Activated CD8-positive, alpha-beta memory T cell treated with anti-CD3 and anti-CD28 coated beads for 4 hours (primary cell): ENCODE measurements around the gene ATN1.
A peak's percentile ranks its signal among the peaks of the same experiment; 100 is the strongest.
"Not testable (repeated sequence)": the region's sequence is repeated elsewhere in the genome, so short reads cannot be mapped to it uniquely, and the experiment has no call there.

Experiments used
- DNase-seq, 2 donors: peaks; one replicate each; pipeline ENCODE4 v3.0.0-alpha.2; 2020; ENCODE audit warnings: low read depth in 2 of 2

ATN1 gene, protein sequence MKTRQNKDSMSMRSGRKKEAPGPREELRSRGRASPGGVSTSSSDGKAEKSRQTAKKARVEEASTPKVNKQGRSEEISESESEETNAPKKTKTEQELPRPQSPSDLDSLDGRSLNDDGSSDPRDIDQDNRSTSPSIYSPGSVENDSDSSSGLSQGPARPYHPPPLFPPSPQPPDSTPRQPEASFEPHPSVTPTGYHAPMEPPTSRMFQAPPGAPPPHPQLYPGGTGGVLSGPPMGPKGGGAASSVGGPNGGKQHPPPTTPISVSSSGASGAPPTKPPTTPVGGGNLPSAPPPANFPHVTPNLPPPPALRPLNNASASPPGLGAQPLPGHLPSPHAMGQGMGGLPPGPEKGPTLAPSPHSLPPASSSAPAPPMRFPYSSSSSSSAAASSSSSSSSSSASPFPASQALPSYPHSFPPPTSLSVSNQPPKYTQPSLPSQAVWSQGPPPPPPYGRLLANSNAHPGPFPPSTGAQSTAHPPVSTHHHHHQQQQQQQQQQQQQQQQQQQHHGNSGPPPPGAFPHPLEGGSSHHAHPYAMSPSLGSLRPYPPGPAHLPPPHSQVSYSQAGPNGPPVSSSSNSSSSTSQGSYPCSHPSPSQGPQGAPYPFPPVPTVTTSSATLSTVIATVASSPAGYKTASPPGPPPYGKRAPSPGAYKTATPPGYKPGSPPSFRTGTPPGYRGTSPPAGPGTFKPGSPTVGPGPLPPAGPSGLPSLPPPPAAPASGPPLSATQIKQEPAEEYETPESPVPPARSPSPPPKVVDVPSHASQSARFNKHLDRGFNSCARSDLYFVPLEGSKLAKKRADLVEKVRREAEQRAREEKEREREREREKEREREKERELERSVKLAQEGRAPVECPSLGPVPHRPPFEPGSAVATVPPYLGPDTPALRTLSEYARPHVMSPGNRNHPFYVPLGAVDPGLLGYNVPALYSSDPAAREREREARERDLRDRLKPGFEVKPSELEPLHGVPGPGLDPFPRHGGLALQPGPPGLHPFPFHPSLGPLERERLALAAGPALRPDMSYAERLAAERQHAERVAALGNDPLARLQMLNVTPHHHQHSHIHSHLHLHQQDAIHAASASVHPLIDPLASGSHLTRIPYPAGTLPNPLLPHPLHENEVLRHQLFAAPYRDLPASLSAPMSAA (N-terminal part only)

DNA sequence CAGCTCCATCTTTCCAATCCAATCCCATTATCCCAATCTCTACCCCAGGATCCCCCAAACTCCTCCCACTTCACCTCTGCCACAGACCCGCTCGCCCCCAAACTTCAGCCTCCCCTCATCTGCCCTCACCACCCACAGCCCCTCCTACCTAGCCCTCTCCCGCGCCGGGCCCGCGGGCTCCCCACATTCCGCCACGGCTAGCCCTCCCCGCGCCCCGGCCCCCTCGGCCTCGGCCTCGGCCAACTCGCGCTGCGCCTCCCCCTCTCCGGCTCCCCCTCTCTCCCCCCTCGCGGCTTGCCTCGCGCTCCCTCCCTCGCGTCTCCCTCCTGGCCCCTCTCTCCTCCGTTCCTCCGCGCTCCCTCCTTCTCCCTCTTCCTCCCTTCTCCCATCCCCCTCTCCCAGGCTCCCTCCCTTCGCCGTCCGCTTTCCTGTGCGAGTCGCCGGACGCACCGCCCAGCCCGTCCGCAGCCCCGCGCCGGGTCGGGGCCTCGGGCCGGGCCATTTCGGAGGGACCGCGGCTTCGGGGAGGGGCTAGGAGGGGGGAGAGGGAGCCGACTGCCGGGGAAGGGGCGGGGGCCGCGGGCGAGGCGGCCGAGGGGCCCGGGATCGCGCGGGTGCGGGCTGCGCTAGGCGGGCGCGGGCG lies at the start of gene ATN1:
Gene ATN1, plus strand, starts transcription at position 581 of the 643 bp plus-strand sequence. CDS start 6,043 bp downstream, outside the sequence.
- no peak for DNase-seq

DNA sequence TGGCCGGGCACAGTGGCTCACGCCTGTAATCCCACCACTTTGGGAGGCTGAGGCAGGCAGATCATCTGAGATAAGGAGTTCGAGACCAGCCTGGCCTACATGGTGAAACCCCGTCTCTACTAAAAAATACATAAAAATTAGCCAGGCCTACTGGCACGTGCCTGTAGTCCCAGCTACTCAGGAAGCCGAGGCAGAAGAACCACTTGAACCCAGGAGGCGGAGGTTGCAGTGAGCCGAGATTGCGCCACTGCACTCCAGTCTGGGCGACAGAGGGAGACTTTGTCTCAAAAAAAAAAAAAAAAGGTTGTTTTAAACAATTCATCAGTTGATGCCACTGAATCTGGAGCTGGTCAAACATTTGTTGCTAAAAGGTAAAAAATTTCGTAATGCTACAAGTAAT lies 47.9 kb upstream of the ATN1 start:
- not testable (repeated sequence) for DNase-seq

DNA sequence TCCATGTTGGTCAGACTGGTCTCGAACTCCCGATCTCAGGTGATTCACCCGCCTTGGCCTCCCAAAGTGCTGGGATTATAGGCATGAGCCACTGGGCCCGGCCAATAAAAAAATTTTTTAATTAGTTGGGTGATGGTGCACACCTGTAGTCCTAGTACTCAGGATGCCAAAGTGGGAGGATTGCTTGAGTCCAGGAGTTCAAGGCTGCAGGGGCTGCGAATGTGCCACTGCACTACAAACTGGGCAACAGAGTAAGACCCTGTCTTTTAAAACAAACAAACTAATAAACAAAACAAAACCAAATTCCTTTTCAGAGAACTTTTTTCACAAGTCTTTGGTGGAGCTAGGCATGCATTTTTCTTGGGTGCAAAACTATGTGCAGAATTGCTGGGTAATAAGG lies 44.5 kb upstream of the ATN1 start:
- DNase-seq = no peak

DNA sequence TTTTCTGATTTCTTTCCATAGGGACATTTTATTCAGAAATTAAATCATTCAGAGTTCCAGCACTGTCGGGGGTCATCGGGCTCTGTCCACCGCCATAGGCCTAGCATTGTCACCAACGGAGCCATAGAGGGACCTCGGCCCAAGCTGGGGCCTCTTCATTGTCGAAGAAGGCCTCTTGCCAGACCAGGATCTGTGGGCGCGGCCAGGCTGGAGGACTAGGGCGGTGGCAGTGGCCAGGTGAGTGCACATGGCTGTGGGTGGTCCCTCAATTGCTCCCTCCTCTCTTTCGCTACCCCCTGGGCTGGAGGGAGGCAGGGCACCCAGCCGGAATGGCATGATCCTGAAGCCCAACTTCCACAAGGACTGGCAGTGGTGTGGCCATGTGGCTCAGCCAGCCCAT lies 44.1 kb upstream of the ATN1 start:
- no peak for DNase-seq

DNA sequence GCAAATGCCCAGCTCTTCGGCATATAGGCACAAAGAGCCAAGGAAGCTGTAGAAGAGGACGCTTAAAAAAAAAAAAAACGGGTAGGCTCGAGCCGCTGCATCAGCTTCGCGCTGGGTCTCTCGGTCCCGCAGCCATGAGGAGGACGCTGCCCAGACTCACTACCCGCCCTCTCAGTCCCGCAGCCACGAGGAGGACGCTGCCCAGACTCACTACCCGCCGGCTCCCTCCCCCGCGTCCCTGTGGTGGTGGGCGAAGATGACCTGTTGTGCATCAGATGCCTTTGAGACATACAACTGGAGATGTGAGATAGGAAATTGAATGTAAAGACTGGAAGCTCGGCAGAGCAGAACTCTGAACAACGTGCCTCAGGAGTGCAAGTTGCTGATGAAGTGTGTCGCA lies 43.2 kb upstream of the ATN1 start:
- no peak for DNase-seq

DNA sequence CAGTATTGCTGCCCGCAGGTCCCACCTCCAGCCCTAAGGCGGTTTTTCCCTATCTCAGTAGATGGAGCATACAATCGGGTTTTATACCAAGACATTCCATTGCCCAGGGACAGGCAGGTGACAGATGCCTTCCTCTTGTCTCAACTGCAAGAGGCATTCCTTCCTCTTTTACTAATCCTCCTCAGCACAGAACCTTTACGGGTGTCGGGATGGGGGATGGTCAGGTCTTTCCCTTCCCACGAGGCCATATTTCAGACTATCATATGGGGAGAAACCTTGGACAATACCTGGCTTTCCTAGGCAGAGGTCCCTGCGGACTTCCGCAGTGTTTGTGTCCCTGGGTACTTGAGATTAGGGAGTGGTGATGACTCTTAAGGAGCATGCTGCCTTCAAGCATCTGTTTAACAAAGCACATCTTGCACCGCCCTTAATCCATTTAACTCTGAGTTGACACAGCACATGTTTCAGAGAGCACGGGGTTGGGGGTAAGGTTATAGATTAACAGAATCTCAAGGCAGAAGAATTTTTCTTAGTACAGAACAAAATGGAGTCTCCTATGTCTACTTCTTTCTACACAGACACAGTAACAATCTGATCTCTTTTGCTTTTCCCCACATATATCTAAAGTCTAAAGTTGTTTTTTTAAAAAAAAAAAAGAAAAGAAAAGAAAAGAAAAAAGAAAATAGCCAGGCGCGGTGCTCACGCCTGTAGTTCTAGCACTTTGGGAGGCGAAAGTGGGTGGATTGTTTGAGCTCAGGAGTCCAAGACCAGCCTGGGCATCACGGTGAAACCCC lies 41.4 kb upstream of the ATN1 start:
- DNase-seq = not testable (repeated sequence)

DNA sequence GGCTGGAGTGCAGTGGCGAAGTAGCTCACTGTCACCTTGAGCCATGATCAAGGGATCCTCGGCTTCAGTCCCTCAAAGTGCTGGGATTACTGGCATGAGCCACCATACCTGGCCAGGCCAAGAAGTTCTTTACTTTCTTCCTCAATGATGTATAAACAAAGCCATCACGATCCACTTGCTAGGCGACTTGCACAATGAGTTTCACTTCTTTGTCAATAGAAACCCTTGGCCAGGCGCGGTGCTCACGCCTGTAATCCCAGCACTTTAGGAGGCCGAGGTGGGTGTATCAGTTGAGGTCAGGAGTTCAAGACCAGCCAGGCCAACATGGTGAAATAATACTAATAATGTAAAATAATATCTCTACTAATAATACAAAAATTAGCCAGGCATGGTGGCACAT lies 40.3 kb upstream of the ATN1 start:
- DNase-seq = no peak

DNA sequence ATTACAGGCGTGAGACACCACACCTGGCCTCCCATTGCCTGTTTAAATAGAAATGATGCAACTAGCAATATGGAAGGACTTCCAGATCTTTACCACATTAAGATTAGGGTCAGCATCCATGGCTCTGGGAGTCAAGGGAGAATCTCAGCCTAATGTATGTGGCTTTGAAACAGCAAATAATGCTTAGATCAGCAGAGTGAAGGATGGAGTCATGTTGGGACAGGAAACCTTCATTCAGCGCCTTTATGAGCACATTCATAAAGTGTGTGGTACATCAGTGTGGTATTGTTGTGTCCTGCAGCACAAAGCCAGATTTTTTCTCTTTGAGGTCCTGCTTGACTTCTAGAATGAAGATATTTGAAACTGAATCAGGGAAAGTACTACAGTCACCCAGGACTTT lies 39.4 kb upstream of the ATN1 start:
- DNase-seq = no peak

DNA sequence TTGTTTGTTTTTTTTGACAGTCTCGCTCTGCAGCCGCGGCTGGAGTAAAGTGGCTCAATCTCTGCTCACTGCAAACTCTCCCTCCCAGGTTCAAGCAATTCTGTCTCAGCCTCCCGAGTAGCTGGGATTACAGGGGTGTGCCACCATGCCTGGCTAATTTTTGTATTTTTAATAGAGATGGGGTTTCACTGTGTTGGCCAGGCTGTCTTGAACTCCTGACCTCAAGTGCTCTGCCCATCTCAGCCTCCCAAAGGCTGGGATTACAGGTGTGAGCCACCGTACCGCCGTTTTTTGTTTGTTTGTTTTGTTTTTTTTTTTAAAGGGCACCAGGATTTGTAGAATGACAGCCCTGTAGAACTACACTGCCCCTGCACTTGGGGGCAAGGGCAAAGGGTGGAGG lies 39.0 kb upstream of the ATN1 start:
- not testable (repeated sequence) for DNase-seq

DNA sequence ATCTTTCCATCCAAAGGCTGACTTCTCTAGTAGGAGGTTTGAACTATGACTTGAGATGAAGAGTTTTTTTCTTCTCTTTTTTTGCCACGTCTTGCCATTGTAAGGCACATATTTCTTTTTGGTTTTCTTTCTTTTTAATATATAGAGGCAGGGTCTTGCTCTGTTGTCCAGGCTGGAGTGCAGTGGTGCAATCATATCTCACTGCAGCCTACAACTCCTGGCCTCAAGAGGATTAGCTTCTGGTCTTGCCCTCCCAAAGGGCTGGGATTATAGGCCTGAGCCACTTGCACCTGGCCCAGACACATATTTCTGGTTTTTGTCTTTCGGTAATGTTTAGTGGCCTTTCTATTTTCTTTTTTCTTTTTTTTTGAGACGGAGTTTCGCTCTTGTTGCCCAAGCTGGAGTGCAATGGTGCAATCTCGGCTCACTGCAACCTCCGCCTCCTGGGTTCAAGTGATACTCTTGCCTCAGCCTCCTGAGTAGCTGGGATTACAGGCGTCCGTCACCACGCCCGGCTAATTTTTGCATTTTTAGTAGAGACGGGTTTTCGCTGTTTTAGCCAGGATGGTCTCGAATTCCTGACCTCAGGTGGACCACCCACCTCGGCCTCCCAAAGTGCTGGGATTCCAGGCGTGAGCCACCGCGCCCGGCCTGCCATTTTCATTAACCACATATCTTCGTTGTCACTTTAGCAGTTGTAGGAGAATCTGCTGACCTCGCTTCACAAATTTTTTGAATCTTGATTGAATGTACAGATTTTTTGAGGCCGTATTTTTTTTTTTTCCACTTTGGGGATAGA lies 37.8 kb upstream of the ATN1 start:
- DNase-seq = not testable (repeated sequence)

DNA sequence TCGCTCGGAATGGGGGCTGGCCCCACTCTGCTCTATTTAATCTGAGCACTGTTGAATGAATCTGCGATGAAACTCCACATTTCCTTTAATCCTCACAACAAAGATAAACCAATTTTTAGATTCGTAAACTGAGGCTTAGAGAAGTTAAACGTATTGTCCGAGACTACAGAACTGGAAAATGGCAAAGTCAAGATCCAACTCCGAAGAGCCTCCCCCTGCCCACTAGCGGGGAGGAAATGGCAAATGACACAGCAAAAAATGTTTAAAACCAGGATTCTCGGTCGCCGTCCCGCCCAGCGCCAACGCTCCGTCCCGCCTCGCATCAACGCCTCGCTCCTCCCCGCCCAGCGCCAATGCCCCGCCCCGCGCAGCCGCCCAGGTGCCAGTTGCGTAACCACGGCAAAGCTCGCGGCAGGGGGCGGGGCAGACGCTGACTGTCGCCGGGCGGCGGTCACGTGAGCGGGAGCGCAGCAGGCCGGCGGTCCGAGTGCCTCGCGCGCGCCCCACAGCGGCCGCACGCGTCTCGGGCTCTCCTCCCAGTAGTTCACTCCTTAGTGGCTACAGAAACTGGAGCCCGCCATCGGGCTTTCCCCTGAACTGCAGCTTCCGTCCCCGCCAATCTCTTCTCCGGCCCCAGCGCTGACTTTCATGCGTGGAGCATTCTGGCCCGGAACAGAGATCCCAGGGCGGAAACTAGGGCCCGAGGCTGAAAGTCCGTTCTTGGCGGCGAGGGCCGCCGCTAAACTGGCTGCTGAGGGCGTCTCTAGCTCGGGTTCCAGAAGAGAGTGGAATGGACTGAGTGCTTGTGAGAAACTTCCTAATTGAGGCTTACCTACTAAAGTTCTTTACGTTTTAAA lies 36.7 kb upstream of the ATN1 start:
- DNase-seq = peak; percentile 96 to 97

DNA sequence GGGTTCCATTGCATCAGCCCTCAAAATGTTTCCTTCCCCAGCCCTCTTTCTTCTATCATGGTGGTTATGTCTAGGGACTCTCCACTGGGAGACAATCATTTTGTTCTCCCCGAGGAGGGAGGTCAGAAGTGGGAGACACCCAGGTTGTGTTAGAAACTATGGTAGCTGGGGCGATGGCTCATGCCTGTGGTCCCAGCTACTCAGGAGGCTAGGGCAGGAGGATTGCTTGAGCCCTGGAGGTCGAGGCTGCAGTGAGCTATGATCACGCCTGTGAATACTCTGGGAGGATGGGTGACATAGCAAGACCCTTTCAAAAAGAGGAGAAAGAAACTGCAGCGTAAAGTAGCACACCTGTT lies 36.1 kb upstream of the ATN1 start:
- DNase-seq = no peak

DNA sequence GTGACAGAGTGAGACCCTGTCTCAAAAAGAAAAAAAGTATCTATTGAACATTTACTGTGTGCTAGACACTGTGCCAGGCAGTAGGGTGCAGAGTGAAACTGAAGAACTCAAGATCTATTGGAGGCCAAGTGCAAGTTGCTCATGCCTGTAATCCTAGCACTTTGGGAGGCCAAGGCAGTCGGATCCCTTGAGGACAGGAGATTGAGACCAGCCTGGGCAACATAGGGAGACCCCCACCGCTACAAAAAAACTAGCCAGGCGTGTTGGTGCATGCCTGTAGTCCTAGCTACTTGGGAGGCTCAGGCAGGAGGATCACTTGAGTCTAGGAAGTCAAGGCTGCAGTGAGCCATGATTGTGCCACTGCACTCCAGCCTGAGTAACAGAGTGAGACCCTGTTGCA lies 35.1 kb upstream of the ATN1 start:
- DNase-seq = not testable (repeated sequence)

DNA sequence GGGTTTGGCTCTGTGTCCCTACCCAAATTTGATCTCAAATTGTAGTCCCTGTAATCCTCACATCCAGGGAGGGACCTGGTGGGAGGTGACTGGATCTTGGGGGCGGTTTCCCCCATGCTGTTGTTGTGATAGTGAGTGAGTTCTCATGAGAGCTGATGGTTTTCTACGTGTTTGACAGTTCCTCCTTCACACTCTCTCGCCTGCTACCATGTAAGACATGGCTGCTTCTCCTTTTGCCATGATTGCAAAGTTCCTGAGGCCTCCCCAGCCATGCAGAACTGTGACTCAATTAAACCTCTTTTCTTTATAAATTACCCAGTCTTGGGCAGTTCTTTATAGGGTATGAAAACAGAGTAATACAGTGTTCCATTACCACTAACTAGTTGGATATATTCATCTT lies 33.4 kb upstream of the ATN1 start:
- DNase-seq = no peak

DNA sequence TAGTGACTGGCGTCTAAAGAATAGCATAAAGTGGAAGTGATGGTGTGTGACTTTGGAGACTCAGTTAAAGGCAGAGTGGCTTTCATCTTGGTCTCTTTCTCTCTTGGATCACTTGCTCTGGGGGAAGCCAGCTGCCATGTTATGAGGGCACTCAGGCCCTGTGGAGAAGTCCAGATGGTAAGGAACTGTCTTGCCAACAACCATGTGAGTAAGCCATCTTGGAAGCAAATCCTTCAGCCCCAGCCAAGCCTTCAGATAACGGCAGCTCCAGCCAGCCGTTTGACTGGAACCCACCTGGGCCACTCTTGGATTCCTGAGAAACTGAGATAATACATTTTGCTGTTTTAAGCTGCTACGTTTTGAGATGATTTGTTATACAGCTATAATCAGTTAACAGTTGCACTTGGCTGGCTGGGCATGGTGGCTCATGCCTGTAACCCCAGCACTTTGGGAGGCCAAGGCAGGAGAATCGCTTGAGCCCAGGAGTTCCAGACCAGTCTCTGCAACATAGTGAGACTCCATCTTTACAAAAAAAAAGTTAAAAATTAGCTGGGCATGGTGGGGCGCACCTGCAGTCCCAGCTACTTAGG lies 30.8 kb upstream of the ATN1 start:
- no peak for DNase-seq

DNA sequence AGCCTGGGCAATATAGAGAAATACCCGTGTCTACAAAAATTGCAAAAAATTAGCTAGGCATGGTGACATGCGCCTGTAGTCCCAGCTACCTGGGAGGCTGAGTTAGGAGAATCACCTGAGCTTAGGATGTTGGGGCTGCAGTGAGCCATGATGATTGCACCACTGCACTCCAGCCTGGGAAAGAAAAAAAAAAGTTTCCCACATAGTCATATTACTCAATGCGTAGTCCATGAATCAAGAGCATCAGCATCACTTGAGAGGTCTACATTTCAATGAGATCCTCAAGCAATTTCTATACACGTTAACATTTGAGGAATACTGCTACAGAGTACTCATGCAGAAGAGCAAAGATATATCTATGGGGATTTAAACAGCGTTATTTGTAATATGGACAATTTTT lies 28.3 kb upstream of the ATN1 start:
- DNase-seq = no peak

DNA sequence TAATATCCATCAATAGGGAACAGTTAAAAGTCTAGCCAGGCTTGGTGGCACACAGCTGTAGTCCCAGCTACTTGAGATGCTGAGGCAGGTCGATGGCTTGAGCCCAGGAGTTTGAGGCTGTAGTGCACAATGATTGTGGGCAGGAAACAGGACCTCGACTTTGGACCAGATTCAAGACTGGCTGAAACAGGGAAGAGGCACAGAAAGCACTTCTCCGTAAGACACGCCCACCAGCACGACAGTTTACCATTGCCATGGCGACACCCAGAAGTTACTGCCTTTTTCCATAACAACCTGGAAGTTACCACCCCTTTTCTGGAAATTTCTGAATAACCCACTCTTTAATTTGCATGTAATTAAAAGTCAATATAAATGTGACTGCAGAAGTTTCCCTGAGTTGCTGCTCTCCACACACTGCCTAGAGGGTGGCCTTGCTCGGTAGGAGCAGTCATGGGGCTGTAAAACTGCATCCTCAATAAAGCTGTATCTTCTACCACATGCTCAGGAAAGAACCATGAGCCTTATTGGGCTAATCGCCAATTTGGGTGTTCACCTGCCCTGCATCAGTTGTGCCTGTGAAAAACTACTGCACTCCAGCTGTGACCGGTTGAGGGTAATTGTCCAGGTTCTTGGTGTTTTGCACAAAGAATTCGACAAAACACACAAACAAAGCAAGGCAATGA lies 27.8 kb upstream of the ATN1 start:
- DNase-seq = no peak

DNA sequence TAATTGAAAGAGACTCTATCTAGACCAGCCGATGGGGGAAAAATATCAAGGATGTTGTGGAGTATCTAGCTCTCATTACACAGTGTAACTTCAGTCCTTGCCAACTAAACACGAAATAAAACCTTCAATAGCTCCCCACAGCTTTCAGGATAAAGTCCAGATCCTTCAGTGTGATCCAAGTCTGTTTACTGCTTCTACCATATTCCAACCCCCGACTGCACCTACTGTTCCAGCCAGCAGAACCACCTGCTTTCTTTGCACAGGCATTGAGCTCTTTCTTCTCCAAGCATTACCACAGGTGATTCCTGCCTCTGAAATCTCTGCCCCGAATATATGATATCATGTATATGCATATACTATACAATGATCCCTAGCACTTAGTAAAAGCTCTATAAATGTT lies 25.3 kb upstream of the ATN1 start:
- no peak for DNase-seq
